ENCODE measurements around the gene SCUBE1. TPM values are rescaled to one million over a fixed set of nuclear protein-coding genes. Genes with fewer than 3 reads are reported as not detected.

Gene SCUBE1
- 0.02 to 0.26 TPM (median 0.06 TPM) in 5 replicates for total RNA-seq (2022; extraction: Qiagen RNA extraction)

GRCh38 chr22:43343262-43343669 is at the start of gene SCUBE1:
Gene SCUBE1 (minus strand): TSS chr22:43343372. CDS start chr22:43343261, 111 bp downstream.

GRCh38 chr22:43186272-43187170 is 156.7 kb downstream of the SCUBE1 start, which contains the start of gene TTLL12:
Gene TTLL12 (minus strand): TSS chr22:43187134. CDS start chr22:43187069, 65 bp downstream.

GRCh38 chr22:43151251-43152002 is 191.7 kb downstream of the SCUBE1 start, which contains the start of gene TSPO:
Gene TSPO (plus strand): TSS chr22:43151559. CDS start chr22:43159239, 7,680 bp downstream.

Other genes starting within 250 kb of the SCUBE1 start
- 1.1 to 2.1 TPM (median 1.8 TPM) in 5 replicates for gene BIK, start 232.6 kb downstream of the SCUBE1 start, total RNA-seq (2022; extraction: Qiagen RNA extraction)
- gene MCAT, start 200.0 kb downstream of the SCUBE1 start, total RNA-seq (2022; extraction: Qiagen RNA extraction) = 15.3 to 29.3 TPM (median 24.4 TPM) in 5 replicates
- 138 to 235 TPM (median 225 TPM) in 5 replicates for gene TSPO, start 191.8 kb downstream of the SCUBE1 start, total RNA-seq (2022; extraction: Qiagen RNA extraction)
- 16.4 to 24.6 TPM (median 24.0 TPM) in 5 replicates for gene TTLL12, start 156.2 kb downstream of the SCUBE1 start, total RNA-seq (2022; extraction: Qiagen RNA extraction)
- gene MPPED1, start 68.6 kb upstream of the SCUBE1 start, total RNA-seq (2022; extraction: Qiagen RNA extraction) = 0.04 TPM in 1 of 5 replicates, not detected in the others

All from A549 treated with Mapracorat at 1 μM for 4 hours (cell line).